ENCODE results near the gene NIN. TPM values are rescaled to one million over a fixed set of nuclear protein-coding genes. Genes with fewer than 3 reads are reported as not detected.

The NIN gene
- total RNA-seq, 2 donors from 2014 or later, result 31.8 to 41.9 TPM

GRCh38 chr14:50844391-50844790 lies 13.4 kb upstream of the NIN start:
- DNase-seq (no peak), ATAC-seq (no peak)
- intact Hi-C loops (cut with DNase I), result no loop called here

DNA sequence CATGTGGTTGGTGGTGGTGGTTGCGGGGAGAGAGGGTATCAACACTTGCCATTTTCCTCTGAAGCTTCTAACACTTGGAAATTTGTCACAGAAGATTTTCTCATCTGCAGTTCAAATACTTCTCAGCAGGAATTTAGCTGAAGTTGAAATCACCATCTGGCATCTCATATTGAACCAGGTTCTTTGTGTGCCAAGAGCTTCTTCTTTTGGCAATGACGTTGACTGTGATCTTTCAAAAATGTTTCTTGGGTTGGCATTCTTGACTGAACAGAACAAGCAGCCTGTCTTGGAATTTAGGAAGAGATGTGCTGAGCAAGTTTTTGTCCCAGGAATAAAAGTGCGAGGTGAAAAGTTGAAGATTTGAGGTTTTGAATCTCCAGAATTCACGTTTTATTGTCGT lies 8.7 kb upstream of the NIN start:
- intact Hi-C loops (cut with DNase I), result no loop called here
- DNase-seq (no peak), ATAC-seq (no peak)

GRCh38 chr14:50839048-50839447 lies 8.1 kb upstream of the NIN start:
- intact Hi-C loops (cut with DNase I), result no loop called here
- ATAC-seq, result no peak
- DNase-seq, result no peak

DNA sequence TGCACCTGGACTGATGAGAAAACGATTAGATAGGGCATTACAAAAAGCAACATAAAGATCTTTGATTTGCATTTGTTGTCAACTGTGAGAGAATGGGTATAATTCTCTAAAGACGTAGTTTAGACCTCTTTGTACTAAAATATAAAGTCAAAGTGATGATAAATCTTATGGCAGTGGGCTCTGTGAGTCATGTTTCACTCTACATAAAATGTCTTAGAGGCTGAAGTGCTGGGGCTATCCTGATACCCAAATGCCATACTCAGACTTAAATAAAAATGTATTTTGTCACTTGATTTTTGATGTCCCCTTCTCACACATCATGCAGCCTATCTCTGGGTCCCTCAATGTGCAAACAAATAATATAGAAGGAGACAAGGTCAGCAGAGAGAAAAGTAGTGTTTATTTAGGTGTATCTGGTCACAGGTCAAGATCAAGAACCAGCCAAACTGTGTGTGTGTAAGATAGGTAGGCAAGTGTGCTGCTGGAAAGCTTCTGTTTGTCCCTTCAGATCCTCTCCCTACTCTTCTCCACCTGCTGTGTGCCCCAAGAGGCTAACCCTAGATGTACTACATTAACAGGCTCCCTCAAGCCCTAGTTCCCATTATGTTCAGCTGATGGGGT lies 7.0 kb upstream of the NIN start:
- DNase-seq (no peak), ATAC-seq (no peak)
- intact Hi-C loops (cut with DNase I), result no loop called here

- intact Hi-C loops (cut with DNase I), result no loop called here
- DNase-seq (no peak), ATAC-seq (no peak)
Measured at GRCh38 chr14:50837271-50837670, 6.3 kb upstream of the NIN start.

- intact Hi-C loops (cut with DNase I), result no loop called here
- ATAC-seq (no peak), DNase-seq (no peak)
Measured at GRCh38 chr14:50836515-50836914, 5.6 kb upstream of the NIN start.

DNA sequence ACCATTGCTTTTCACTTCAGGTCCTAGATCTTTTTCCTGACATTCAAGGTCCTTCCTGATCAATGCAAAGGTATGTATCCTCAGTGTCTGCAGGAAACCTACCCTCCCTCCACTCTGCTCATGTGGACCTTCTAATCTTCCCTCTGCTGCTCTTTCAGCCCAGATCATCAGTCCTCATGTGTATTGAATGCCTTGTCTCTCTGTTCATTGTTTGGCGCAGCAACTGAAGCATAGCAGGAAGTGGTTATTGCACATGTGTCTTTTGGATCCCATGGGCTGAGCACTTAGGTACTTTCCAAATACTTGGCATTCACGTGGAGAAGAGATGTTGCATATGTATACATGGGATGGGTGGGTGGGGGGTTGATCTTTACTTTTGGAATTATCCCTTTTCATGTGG lies 4.3 kb upstream of the NIN start:
- ATAC-seq, result no peak
- intact Hi-C loops (cut with DNase I), result no loop called here
- no peak for DNase-seq

- intact Hi-C loops (cut with DNase I), result no loop called here
- ATAC-seq (no peak), DNase-seq (no peak)
Measured at GRCh38 chr14:50834802-50835276, 3.9 kb upstream of the NIN start.

DNA sequence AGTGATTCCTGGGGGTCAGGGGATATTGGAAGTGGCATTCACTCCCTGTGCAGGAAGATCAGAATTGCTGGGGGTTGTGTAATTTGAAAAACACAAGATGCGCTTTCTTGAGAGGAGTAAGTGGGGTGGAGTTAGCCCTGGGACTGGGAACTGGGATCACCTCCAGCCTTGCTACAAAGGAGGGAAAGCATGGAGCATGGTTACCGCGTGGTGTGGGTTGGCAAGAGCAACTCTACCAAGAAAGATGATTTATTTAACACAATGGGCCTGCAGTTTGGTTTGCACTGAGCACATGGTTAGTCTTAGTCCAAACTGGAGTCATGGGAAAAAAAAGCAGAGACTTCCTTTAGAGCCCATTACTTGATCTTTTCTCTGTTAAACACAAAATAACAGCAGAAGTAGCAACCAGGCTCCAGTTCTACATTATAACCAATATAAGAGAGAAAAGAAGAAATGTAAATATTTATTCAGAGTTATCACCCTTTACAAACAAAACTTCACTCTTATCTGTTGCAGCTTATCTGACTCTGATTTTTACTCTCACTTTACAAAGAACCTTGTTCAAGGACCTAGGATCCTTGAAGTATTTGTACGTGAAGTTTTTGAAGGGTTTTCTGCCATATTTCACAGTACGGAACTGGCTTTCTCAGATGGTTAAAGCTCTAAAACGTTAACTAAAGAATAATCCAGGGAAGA lies 2.1 kb upstream of the NIN start:
- no peak for DNase-seq
- no peak for ATAC-seq
- intact Hi-C loops (cut with DNase I), result no loop called here

GRCh38 chr14:50831726-50832168 lies 785 bp upstream of the NIN start:
- DNase-seq (no peak), ATAC-seq (peak in 1 of 2 donors; percentile 4)
- intact Hi-C loops (cut with DNase I), result no loop called here

DNA sequence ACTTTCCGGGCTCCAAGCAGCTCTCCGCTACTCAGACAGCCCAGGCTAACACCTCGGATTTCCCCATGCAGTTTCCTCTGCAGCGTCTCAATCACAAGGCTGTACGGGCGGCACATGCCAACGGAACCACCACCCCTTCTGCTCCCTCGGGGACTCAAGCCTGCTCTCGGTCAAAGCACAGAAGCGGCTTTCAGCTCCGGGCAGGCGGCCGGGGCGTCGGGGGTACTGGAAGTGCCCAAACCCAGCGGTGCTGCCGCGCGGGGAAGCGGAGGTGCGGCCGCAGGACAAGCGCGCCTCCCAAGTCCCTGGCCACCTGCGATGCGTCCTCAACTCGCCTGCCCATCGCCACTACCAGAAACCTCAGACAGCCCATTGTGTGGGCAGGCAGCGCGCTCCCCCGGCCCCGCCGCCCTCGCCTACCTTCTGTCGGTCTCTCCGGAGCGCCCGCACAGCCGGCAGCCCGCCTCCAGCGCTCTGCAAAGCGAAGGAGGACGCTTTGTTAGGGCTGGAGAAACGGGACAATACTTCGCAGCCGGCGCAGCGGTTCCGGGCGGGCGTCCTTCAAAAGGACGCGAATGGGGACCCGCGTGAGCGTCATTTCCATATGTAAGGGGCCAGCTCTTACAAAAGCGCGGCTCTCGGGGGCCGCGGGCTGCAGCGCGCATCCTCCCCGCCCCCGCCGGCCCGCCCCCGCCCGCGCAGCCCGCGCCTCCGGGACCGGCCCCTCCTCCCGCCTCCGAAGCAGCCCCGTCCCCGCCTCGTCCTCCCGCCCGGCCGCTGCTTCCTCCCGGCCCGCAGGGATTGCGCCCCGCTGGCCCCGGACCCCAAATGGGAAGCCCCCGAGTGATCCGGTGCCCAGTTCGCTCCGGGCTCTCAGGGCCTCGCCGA lies 674 bp downstream of the NIN start:
- DNase-seq, result peak; percentile 59
- intact Hi-C loops (cut with DNase I), result no loop called here
- ATAC-seq, result peak; percentile 73

DNA sequence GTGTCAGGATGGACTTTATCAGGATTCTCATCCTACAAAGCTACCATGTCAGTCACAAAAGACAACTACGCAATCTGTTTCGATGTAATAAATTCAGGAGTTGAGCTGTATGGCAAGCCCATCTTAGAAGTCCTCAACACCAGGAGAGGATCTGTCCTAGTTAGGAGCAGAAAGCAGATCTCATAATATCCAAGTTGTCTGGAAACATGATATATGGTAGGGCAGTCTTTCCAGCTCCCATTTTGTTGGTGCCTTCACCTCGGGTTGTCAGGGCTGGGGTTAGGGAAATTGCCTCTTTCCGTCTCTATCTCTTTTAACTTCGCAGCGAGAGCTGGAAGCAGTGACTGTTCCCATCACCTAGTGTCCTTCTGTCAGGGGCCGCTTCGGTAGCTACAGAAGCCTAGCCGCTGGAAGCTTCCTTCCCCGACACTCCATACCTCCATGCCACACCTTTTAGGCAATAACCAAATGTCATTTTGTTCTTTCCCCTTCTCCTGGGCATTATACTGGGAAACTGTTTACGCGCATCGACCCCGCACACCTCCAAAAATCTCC lies 1.4 kb downstream of the NIN start:
- peak in 1 of 2 donors; percentile 1 for ATAC-seq
- intact Hi-C loops (cut with DNase I), result no loop called here

GRCh38 chr14:50828721-50829488 lies 2.1 kb downstream of the NIN start:
- intact Hi-C loops (cut with DNase I), result no loop called here
- DNase-seq (no peak), ATAC-seq (no peak)

More for the DNA sequence above, 1.4 kb downstream of the NIN start:
- DNase-seq, result no peak

DNA sequence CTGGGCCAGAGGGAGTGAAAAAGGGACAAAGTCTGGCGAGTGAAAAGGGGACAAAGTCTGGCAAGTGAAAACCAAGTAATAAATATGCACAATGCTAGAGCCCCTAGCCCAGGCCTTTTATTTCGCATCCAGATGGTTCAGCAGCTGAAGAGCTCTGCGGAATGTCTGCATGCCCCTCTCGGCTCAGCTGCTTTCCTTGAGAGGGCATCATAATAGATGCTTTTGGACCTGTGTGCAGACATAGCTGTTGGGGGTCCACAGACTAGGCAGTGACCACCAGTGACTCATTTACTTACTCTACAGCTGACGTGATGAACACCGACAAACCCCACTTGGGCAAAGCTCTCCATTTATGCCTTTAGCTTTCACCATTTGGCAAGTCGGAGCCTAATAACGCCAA lies 4.3 kb downstream of the NIN start:
- no peak for DNase-seq
- intact Hi-C loops (cut with DNase I), result no loop called here
- ATAC-seq, result no peak

GRCh38 chr14:50825307-50825706 lies 5.7 kb downstream of the NIN start:
- no peak for DNase-seq
- no peak for ATAC-seq
- intact Hi-C loops (cut with DNase I), result no loop called here

DNA sequence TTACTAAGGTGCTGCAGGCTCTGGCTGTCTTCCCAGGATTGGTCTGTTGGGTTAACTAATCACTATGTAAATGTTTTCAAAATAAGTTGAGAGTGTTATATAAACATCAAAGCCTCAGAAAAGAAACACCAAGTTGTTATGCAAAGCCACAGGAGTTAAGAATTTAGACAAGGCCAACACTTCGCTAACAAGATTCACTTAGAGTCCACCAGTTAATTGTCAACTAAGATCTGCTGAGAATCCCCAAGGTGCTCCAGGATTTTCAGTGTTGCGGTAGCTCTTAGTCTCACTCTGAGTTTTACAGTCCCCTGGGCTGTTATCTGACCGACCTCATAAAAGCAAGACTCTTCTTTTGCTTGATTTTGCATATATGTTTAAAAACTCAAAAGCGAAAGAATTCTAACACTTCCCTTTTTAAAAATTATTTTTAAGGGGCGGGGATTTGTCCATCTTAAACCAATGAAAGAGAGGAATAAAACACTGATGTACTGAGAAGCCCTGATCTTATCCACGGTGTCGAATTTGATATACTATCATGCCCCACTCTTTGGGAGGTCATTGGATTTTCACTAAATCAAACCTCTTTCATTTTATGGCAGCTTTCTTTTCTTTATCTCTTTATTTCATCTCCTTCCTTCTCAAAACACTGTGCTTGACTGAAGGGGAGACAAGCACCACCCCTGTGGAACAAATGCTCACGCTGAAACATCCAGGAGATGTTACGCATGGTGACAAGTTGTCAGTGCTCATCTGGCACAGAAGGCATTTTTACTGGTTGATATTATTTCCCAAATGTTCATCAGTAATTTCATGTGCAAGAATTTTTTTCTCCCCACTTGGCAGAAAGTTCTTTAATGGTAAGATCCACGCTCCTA lies 7.0 kb downstream of the NIN start:
- intact Hi-C loops (cut with DNase I), result no loop called here
- DNase-seq (no peak), ATAC-seq (peak in 1 of 2 donors; percentile 7)

GRCh38 chr14:50823051-50823761 lies 7.8 kb downstream of the NIN start:
- ATAC-seq (peak in 1 of 2 donors; percentile 52), DNase-seq (no peak)
- intact Hi-C loops (cut with DNase I), result no loop called here

Data from left cardiac atrium (tissue), 4 donors.